GM12873 (cell line): ENCODE results near the gene ZFP62.

Experiments
- CTCF ChIP-seq: IDR thresholded peaks from 2 replicates; pipeline ENCODE4 v1.5.1; 2012; ENCODE audit warnings: low read depth, mild to moderate bottlenecking, moderate library complexity, low read length, control low read depth; ENCODE audit not compliant: insufficient read depth; ENCODE audit errors: missing control alignments

ZFP62 gene

GRCh38 chr5:180804129-180804618 lies 56.9 kb downstream of the ZFP62 start:
- no peak for TF ChIP-seq CTCF

- peak; percentile 17 for TF ChIP-seq CTCF
Observed at GRCh38 chr5:180803181-180804128, 57.6 kb downstream of the ZFP62 start.

- TF ChIP-seq CTCF, result no peak
Observed at GRCh38 chr5:180802325-180803180, 58.5 kb downstream of the ZFP62 start, which contains the start of gene MGAT1. Gene MGAT1, minus strand, starts transcription at chr5:180802806. Its CDS starts 9,835 bp downstream, at chr5:180792971.

- TF ChIP-seq CTCF, result no peak
Observed at GRCh38 chr5:180801596-180802324, 59.3 kb downstream of the ZFP62 start.

GRCh38 chr5:180799902-180800801 lies 60.9 kb downstream of the ZFP62 start:
- peak; percentile 7 for TF ChIP-seq CTCF

GRCh38 chr5:180799194-180799593 lies 61.9 kb downstream of the ZFP62 start:
- TF ChIP-seq CTCF, result peak; percentile 29
